Raji (cell line): ENCODE results near the gene HTR3E.

Source experiments
- POLR2A ChIP-seq: IDR thresholded peaks from 2 replicates; pipeline ENCODE4 v1.6.1; 2011; ENCODE audit warnings: low read depth, low read length, control low read depth; ENCODE audit not compliant: insufficient read depth

The HTR3E gene

DNA sequence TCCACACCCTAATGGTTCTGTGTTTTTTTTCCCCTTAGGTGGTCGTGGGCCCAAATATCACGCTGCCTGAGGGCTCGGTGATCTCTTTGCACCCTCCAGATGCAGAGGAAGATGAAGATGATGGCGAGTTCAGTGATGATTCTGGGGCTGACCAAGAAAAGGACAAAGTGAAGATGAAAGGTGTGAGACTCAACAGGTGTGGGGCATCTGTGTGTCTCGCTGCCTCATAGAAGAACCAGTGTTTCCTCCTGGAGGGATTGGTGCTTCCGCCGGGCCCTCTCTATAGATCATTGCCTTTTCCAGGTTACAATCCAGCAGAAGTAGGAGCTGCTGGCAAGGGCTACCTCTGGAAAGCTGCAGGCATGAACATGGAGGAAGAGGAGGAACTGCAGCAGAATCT, 45.3 kb downstream of the HTR3E start:
- TF ChIP-seq POLR2A, result no peak

DNA sequence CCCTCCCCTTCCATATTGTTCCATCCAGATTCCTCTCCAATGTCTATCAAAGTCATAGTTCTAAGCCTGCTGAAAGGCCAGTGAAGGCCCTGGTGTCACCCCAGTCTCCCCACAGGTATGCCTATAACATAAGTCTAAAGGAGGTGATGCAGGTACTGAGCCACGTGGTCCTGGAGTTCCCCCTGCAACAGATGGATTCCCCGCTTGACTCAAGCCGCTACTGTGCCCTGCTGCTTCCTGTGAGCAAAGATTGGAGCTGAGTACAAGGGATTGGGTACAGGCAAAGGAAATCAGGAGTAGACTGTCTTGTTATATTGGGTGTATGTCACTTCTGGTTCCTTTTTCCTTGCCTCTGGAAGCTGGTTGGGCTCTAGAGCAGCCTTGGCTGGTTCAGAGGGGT, 46.5 kb downstream of the HTR3E start:
- TF ChIP-seq POLR2A, result no peak

DNA sequence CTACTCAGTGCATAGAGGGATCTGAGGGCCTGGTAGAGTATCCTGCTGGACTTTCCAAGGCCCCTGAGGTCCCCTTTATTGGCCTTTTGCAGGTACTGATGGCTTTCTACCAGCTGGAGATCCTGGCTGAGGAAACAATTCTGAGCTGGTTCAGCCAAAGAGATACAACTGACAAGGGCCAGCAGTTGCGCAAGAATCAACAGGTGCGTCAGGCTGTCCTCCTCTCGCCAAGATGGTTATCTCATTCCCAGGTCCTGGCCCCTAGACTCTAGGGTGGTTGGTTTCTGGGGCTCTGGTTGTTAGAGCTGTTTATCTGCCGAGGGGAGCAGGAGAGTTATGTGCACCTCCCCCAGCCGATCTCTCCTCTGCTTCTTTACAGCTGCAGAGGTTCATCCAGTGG, 47.6 kb downstream of the HTR3E start:
- TF ChIP-seq POLR2A, result no peak

GRCh38 chr3:184145111-184145524, 48.3 kb downstream of the HTR3E start:
- TF ChIP-seq POLR2A, result no peak

GRCh38 chr3:184145751-184146270, 48.9 kb downstream of the HTR3E start:
- TF ChIP-seq POLR2A, result no peak

DNA sequence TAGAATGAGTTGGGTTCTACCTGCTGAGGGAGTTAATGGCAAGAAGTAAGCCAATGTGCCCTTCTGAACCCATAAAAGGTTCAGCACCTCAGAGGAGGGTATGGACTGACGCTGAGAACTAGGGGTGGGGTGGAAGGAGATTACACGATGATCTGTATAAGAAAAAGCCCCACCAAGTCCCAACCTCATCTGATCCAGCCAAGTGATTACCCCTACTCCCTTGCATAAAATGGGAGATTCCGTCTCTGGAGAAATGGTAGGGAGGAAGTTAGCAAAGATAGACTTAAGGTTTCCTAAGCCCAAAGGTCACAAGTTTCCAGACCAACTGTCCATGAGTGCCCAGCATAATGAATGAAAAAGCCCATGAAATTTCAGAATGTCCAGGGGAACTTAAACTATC, 51.2 kb downstream of the HTR3E start:
- no peak for TF ChIP-seq POLR2A

- no peak for TF ChIP-seq POLR2A
Measured at GRCh38 chr3:184149123-184149522, 52.3 kb downstream of the HTR3E start.

DNA sequence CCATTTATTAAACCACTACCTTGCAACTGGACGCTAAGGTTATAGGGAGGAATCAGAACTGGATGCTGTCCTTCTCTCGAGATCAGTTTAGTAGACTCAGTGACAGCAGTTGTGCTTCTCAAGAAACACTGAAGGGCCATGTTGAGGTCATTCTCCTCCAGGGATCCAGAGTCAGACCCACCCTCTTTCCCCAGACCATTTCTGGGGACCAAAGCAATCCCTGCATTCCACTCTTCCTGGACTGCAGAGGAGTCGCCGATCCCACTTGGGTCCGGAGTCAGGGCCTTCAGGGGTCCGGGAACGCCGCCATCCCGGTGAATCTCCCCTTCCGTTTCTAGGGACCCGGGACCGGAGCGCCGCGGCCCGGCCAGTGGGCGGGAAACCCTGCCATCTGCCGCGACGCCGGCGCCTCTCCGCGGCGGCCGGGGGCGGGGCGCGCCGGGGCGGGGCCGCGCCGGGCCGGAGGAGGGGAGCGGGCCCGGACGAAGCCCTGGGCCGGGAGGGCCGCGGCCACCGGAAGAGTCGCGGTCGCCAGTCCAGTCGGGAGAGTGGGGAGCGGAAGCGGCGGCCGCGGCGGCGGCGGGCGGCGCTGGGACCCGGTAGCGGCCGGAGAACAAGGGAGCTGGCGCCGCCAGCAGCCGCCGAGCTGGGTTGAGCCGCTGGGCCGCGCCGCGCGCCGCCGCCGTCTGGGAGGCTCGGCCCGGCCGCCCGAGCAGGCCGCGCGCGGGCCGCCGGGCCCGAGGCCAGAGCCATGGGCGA, 58.2 kb downstream of the HTR3E start, which contains the start of gene DVL3:
TSS of gene DVL3 (plus strand) at position 493 of the 759 bp plus-strand sequence. CDS start at position 752, 259 bp downstream.
- TF ChIP-seq POLR2A, result peak; percentile 54

DNA sequence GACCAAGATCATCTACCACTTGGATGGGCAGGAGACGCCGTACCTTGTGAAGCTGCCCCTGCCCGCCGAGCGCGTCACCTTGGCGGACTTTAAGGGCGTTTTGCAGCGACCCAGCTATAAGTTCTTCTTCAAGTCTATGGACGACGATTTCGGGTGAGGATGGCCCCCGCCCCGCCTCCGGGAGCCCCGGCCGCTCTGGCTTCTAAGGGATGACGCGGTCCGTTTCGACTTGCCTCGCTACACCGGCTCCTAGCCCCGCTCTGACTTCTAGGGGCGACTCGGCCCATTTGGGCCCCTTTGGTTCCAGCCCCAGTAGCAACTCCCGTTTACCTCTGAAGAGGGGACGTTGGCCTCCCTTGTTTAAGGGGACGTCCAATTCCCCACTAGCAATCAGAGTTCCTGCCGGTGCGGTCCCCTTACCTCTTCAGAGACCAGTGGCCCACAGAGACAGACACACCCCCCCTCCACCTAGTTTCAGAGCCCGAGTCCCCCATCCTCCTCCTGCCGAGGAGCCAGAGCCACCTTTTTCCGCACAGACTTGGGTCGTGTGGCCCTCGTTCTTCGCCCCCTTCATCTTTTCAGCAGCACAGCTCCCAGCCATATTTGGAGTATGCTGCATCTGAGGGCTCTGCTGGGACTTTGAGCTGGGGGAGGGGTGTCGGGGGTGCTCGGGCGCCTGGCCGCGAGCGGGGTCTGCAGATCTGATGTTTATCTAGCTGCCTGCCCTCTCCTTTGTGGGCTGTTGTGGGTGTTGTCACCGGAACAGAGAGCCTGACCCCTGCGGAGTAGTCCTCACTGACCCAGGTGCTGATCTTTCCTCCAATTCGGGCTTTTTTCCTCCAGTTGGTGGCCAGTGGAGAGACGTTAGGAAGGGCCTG, 59.0 kb downstream of the HTR3E start:
- no peak for TF ChIP-seq POLR2A

GRCh38 chr3:184156522-184156955, 59.7 kb downstream of the HTR3E start:
- TF ChIP-seq POLR2A, result no peak
